Stimulated activated CD4-positive, alpha-beta T cell treated with anti-CD3 and anti-CD28 coated beads, Interleukin-1b, Interleukin-23, amount 100 ng/mL, for 48 hours (primary cell): ENCODE measurements around the gene SERINC3.
A peak's percentile ranks its signal among the peaks of the same experiment; 100 is the strongest.
"Not testable (repeated sequence)": the region's sequence is repeated elsewhere in the genome, so short reads cannot be mapped to it uniquely, and the experiment has no call there.

Experiments
- DNase-seq: peaks from one replicate; pipeline ENCODE4 v3.0.0-alpha.2; 2020

The SERINC3 gene

DNA sequence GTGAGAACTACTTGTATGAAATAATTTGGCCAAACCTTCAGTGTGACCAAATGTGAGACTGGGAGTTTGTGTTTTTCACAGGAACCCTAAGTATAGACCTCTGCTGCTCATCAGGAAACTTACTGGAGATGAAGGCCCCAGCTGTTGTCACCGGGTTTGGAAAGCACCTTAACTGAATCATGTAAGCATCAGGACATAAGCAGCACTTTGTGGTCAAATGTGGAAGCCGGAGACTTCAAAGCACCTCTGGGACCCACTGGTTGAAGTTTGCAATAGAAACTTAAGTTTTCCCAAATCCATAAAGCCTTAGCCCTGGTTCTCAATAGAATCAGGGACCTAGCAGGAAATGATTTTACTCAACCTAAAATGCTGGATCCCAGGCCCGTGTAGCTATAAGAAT lies 31.9 kb downstream of the SERINC3 start:
- no peak for DNase-seq

DNA sequence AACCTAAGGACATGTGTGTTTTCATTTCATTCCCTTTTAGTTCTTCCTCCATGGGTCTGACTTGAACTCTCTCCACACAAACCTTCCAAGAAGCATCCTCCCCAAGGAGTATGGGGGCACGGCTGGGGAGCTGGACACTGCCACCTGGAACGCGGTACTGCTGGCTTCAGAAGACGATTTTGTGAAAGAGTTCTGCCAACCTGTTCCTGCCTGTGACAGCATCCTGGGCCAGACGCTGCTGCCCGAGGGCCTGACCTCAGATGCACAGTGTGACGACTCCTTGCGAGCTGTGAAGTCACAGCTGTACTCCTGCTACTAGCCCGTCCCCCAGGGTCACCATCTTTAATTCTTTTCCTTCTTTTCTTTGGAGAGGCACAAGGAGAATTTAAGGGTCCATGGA lies 32.6 kb downstream of the SERINC3 start:
- DNase-seq: no peak

DNA sequence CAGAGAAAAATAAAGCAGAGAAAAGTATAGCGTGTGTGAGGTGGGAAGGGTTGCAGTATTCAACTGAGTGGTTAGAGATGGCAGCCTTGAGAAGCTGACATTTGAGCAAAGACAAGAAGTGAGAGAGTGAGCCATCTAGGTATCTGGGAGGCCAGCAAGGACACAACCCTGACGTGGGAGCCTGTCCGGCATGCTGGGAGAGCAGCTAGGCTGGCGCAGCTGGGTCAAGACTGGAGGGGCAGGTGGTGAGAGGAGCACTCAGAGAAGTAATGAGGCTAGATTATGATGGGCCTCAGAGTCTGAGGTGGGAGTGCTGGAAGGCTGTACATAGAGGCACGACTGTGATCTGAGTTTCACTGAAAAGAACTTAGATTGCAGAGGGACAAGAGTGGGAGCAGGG lies 33.3 kb downstream of the SERINC3 start:
- no peak for DNase-seq

DNA sequence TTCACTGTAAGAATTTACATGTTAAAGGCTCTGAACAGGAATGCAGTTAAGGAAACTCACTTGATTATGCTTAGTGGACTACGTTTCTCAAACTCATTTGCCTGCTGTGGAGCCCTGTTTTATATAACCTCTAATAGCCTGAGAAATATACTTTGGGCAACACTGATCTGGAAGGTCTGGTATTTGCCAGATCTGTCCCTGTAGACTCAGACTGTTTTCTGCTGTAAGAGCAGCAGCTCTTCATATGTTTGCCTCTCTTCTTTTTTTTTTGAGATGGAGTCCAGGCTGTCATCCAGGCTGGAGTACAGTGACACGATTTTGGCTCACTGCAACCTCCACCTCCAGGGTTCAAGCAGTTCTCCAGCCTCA lies 36.1 kb downstream of the SERINC3 start:
- no peak for DNase-seq

DNA sequence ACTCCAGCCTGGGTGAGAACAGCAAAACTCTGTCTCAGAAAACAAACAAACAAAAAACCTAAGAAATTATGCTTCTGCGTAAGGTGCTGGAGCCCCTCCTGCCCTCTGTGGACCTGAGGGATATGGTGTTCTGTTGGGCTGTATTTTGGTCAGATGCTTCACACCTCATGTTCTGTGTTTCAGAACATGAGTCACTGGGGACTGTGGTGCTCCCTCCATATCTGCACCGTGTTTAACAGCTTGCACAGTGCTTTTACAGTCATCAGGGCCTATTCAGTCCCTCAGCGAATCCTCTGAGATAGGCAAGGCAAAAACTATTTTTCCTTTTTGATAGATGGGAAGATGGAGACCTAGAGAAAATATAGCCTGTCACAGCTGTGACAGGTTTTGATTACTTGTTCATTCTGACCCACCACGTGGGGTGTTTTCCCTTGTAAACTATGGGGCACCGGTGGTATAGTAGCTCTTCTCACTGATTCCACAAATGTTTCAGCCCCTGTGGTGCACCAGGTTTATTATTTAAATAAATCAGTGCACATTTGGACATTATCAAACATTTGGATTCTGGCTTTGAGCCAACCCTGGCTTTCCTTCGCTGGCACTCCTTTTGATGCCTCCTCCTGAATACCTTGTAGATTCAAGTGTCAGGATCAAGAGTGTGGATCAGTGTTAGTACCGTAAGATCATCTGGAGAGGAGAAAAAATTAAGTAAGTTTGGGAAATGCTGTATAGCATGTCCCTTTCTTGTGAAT lies 36.6 kb downstream of the SERINC3 start:
- no peak for DNase-seq

DNA sequence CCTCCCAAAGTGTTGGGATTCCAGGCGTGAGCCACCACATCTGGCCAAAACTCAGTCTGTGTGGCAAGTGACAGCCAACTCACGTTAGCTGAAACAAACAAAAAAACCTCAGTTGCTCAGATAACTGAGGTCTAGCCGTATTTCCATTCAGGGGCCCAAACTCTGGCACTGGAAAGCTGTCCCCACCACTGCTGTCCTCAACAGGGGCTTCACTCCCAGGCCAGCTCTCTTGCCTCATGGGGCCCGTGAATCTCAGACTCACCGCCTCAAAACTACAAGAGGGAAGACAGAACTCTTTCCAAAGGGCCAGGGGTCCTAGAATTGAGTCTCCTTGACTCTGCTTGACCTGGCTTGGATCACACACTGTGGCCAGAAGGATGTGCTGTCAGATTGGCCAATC lies 38.8 kb downstream of the SERINC3 start:
- no peak for DNase-seq

DNA sequence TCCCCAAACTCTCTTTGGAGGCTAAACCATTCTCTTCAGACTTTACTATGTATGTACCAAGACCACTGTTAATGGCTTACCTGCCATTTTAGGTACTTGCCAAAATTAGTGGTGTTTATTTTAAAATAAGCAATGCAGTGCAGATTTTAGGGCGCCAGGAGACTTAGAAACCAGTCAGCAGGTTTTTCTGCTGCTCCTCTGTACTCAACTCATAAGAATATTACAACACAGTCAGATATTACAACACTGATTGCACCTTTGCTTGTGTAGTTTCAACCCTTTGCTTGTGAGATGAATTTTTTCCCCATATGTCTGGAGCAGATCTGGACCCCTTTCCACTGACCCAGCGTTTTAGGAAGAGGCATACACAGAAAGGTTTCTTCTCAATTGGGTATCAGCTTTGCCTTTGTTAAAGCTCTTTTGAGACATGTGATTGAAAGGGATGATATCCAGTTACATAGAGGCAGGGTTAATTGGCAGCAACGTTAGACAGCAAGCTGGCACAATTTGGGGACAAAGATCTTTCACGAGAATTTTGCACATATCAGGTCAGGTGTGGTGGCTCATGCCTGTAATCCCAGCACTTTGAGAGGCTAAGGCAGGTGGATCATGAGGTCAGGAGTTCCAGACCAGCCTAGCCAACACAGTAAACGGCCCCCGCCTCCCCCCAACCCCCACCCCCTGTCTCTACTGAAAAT lies 40.0 kb downstream of the SERINC3 start:
- no peak for DNase-seq

DNA sequence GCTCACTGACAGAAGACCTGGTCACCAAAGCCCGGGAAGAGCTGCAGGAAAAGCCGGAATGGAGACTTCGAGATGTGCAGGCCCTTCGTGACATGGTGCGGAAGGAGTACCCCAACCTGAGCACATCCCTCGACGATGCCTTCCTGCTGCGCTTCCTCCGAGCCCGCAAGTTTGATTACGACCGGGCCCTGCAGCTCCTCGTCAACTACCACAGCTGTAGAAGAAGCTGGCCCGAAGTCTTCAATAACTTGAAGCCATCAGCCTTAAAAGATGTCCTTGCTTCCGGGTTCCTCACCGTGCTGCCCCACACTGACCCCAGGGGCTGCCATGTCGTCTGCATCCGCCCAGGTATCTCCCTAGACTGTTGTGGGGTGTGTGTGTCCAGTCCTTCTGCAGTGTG lies 41.8 kb downstream of the SERINC3 start:
- DNase-seq: no peak

DNA sequence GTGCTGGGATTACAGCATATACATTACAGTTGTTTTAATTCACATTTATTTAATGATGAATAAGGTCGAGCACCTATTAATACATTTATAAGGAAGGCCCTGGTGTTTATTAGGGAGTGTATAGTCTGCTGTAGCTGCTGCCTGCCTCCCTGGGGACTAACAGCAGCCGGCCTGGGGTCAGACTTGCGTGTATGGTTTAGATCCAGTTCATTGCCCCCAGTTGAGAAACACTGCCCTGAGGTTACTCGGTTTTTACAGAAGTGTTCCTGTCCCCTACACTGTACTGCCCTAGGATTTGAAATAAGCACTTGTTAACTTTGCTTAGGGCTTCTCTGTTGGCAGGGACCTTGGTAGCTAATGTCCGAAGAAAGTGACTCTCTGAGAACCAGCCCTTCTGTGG lies 42.2 kb downstream of the SERINC3 start:
- DNase-seq: no peak

DNA sequence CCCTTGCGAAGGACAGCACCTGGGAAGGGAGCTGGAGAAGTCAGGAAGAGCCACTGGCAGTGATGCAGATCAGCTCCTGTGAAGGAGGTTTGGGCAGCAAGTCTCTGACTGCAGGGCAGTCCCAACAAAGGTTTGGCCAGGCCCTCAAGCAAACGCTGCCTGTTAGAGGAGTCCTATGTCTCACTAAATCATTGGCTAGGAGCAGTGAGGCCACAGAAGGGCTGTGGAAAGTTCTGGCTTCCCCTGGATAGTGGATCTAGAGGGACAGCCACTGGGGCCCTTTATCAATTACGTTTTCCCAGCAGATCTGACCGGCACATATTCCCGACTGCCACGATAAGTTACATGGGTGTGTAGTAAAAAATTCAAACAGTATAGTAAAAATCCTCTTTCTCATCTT lies 43.7 kb downstream of the SERINC3 start:
- DNase-seq: no peak

DNA sequence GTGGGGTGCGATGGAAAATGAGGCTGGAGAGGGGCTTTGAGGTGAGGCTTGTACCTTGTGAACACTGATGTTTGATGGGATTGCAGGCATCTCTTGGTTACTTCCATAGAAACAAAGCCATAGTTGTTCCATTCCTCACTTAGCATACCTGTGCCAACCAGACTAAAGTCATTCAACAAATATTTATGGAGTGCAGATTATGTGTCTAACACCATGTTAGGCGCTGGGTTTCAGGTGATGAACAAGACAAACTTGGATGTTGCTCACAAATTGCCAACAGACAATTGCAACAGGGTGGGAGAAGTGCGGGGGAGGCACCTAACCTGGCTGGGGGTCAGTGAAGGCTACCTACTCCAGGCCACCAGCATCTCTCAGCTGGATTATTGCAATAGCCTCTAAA lies 44.7 kb downstream of the SERINC3 start:
- DNase-seq: no peak

DNA sequence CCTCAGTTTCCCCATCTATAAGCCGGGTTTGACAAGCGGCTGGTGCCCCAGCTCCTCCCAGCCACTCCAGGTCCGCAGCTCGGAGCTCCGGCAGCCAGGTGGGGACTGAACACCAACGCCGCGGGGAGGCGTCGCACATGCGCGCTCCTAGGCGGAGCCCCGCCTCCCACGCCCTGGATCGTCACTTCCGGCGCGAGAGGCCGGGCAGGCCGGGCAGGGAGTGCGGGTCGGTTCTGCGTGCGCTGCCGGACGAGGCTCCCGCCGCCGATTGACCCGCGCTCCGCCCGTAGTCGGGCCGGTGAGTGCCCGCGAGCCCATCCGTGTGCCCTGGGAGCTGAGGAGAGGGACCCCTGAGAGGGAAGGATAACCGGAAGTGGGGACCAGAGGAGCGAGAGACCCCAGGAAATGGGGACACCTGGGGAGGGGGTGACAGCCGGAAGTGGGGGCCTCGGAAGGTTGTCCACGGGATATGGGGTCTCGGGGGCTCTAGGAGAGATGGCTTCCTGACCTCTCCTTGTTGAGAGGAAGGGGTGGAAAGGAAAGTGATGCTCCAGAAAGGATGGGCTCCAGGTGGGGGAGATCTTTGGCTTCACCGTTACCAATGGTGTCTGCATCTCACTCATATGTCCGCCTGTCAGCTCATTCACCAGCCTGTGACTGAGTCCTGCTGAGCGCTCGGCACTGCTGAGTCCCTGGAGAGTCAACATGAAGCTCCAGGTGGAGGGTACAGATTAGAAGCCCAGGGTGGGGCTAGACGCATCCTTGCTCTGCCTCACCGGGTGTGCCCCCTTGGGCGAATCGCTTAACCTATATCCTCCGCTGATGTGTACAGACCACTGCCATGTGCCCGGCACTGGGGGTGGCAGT lies 45.9 kb downstream of the SERINC3 start, which contains the start of gene TTPAL:
Gene TTPAL (plus strand): TSS at position 181 of the 867 bp plus-strand sequence. CDS start 4,126 bp downstream, outside the sequence.
- DNase-seq: peak; percentile 89

DNA sequence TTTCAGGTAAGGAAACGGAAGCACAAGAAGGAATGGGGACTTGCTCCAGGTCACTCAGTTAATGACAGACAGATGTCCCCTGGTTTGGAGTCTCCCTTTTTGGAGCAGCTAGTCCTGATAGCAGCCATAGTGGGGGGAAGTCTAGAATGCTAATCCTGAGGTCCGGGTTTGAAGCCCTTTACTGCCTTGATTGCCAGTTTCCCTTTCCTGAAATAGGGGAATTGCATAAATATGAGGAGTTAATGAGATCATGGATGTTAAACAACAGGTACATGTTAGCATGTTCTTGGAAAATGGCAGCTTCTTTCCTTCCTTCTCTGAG lies 46.5 kb downstream of the SERINC3 start:
- no peak for DNase-seq

DNA sequence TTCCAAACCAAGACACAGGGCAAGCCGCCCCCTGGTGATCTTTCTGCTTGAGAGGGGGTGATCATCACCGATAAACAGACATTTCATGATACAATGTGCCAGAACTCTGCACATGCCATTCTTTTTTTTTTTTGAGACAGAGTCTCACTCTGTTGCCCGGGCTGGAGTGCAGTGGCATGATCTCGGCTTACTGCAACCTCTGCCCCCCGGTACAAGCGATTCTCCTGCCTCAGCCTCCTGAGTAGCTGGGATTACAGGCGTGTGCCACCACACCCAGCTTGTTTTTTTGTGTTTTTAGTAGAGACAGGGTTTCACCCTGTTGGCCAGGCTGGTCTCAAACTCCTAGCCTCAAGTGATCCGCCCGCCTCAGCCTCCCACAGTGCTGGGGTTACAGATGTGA lies 49.6 kb downstream of the SERINC3 start:
- DNase-seq: not testable (repeated sequence)

DNA sequence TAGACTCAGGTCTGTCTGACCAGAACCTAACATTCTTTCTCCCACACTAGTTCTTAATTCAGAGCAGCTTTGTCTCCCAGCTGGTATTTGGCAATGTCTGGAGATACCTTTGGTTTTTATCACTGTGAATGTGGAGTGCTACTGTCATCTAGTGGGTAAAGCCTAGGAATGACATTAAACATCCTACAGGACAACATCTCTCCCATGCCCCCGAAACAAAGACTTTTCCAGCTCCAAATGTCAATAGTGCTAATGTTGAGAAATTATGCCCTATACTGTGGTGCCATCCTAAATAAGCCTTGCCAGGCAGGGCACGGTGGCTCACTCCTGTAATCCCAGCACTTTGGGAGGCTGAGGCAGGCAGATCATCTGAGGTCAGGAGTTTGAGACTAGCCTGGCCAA lies 50.4 kb downstream of the SERINC3 start:
- DNase-seq: no peak

DNA sequence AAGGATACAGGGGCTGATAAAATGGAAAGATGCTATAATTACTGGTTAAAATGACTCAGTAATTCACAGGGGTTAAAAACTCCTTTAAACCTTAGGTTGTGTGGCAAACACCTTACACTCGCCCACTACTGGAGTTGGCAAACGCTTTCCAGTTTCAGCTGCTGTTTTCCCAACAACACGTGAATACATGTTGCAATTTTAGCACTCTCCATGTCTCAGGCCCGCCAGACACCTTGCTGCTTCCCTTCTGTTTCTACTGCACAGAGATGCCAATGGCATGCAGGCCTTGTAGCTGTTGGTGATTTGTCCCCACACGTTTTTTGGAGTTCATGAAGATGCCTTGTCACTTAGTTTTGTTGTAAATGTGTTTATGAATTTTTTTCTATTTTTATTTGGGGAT lies 51.5 kb downstream of the SERINC3 start:
- no peak for DNase-seq

DNA sequence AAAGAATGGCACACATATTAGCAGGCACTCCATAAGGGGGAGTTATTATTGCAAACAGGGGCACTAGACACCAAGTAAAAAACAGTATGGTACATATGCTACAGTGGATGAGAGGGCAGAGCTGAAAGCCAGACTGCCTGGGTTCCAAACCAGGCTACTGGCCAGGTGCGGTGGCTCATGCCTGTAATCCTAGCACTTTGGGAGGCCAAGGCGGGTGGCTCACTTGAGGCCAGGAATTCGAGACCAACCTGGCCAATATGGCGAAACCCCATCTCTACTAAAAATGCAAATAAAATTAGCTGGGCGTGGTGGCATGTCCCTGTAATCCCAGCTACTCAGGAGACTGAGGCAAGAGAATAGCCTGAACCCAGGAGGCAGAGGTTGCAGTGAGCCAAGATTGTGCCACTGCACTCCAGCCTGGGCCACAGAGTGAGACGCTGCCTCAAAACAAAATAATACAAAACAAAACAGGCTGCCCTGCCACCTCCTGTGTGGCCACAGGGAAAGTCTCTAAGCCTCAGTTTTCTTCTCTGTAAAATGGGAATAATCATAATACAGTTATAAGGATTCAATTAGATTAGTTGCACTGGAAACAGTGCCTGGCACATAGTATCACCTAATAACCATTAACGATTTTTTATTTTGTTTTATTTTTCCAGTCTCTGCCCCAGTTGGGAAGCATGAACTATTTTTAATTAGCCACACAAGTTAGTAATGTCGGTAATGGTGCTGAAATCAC lies 53.7 kb downstream of the SERINC3 start:
- no peak for DNase-seq

DNA sequence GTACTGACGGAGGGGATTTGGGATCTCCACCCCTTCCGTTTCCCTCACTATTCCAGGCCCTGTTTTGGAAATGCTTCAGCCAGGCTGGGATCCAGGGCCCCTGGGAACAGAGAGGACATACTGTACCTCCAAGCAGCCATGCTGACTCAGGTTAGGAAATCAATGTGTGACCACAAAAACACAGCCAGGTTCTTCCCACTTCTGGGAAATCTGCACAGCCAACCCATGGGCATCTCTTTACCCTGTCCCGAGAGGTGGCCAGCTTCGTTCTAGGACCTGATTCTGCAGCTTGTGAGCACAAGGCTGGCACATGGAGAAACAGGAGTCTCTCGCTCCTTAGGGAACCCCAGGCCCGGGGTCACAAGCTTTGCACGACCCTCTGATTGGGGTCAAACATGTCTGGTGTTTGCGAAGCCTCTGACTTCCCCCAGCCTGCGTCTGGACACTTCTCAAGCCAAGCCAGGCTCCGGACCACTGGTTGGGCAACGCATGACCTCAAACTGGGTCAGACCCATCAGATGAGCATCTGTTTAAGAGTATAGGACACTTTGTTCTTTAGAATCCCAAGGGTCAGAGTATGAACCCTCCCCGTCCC lies 54.5 kb downstream of the SERINC3 start:
- no peak for DNase-seq

DNA sequence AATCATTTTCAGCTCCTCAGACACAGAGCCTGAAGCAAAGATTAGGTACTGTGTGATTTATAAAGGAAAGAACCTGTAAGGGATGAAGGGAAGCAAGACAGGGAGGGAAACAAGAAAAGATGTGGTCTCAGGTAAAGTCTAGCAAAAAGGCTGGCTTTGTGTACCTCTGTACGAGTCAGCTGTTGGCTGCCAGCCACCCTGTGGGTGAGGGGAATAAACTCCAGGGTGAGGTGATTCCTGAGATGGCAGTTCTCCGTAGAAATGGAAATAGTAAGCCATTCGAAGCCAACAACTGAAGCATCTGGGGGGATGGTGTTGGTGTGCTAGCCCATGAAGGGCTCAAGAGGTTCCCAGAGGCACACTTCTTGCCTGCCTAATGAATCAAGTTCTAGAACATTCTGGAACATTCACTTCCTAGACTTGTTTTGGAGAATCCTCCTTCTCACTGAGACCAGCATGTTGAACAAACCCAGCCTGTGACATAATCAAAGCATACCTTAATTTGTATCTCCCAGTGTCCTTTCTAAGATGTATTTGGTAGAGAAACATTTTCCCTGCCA lies 56.8 kb downstream of the SERINC3 start:
- DNase-seq: no peak

DNA sequence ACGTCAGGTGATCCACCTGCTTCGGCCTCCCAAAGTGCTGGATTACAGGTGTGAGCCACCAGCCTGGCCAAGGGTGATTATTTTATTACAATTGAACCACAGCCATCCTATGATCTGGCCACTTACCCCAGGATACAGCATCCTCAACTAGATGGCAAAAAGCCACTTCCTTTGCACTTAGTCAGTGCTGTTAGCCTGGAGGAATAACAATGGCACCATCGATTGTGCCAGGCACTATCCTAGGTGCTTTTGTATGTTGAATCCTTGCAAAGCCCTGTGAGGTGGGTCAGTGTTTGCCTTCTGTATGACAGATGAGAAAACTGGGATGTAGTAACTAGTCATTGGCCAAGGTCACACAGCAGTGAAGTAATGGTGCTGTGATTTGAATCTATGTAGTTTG lies 57.4 kb downstream of the SERINC3 start:
- no peak for DNase-seq

DNA sequence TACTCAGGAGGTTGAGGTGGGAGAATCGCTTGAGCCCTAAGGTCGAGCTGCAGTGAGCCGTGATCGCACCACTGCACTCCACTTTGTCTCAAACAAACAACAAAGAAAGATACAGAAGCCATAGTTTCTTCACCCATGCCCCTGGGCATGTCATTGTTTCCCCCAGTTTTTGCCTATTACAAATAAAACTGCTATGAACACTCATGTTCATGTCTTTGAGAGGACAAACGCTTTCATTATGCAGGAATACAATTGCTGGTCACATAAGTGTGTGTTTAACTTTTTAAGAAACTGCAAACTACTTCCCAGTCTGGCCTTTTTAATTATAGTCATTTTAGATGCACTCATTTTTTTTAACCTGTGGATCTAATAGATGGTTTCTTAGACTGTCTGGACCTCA lies 58.4 kb downstream of the SERINC3 start:
- DNase-seq: no peak

DNA sequence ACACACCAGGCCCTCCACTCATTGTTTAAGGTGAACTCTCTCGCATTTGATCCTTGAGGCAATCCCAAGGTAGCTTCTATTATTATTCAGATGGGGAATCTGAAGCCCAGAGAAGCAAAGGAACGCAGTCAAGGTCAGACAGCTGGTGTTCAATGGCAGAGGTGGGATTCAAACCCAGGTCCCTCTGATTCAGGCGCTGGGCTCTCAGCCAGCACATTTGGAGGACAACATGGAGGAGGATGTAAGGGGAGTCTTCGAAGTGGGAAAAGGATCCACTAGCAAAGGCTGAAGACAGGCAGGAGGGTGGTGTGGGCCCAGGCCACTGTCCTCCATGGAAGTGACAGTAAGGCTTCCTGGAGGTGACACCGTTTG lies 60.1 kb downstream of the SERINC3 start:
- no peak for DNase-seq
